Activated naive CD4-positive, alpha-beta T cell treated with anti-CD3 and anti-CD28 coated beads, Interleukin-2, amount 50 U/mL, for 24 hours (primary cell): ENCODE data around the gene TAGLN.

Experiments used
- H3K27ac Mint-ChIP-seq: one replicate; pipeline ENCODE4 v1.8.0; 2021; ENCODE audit warnings: mild to moderate bottlenecking, mixed read lengths
- H3K27me3 Mint-ChIP-seq: one replicate; pipeline ENCODE4 v1.8.0; 2021; ENCODE audit warnings: mixed read lengths
- H3K36me3 Mint-ChIP-seq: one replicate; pipeline ENCODE4 v1.8.0; 2021; ENCODE audit warnings: mixed read lengths
- H3K4me1 Mint-ChIP-seq: one replicate; pipeline ENCODE4 v1.8.0; 2021; ENCODE audit warnings: mixed read lengths
- H3K4me3 Mint-ChIP-seq: one replicate; pipeline ENCODE4 v1.8.0; 2021; ENCODE audit warnings: mild to moderate bottlenecking, mixed read lengths
- H3K9me3 Mint-ChIP-seq: one replicate; pipeline ENCODE4 v1.8.0; 2021; ENCODE audit warnings: mixed read lengths

TAGLN gene

GRCh38 chr11:117199053-117199915 is at the start of gene TAGLN:
Gene TAGLN, plus strand, starts transcription at chr11:117199370. Its CDS starts 3,644 bp downstream, at chr11:117203014.
- peaks cover 5% of the 10 kb centered on the region for H3K4me1 Mint-ChIP-seq
- no peaks in the 10 kb centered on the region for H3K9me3 Mint-ChIP-seq
- no peak within 1 kb of the TSS for H3K27ac Mint-ChIP-seq
- H3K36me3 Mint-ChIP-seq: peaks cover 4% of the 10 kb centered on the region
- H3K4me3 Mint-ChIP-seq: no peak within 1 kb of the TSS
- H3K27me3 Mint-ChIP-seq: no peaks in the 10 kb centered on the region

- H3K36me3 Mint-ChIP-seq: peaks cover 6% of the 10 kb centered on the region
- peaks cover 36% of the 10 kb centered on the region for H3K4me1 Mint-ChIP-seq
- H3K4me3 Mint-ChIP-seq: no peak overlapping the region
- H3K27ac Mint-ChIP-seq: no peak overlapping the region
- H3K27me3 Mint-ChIP-seq: no peaks in the 10 kb centered on the region
- no peaks in the 10 kb centered on the region for H3K9me3 Mint-ChIP-seq
Measured at GRCh38 chr11:117152066-117152465, 47.1 kb upstream of the TAGLN start.

GRCh38 chr11:117154468-117154867 is 44.7 kb upstream of the TAGLN start:
- Mint-ChIP-seq H3K27me3 (no peaks in the 10 kb centered on the region), H3K4me3 (no peak overlapping the region), H3K27ac (no peak overlapping the region), H3K9me3 (no peaks in the 10 kb centered on the region), H3K36me3 (peaks cover 7% of the 10 kb centered on the region), H3K4me1 (peaks cover 38% of the 10 kb centered on the region)

GRCh38 chr11:117157507-117157906 is 41.7 kb upstream of the TAGLN start:
- Mint-ChIP-seq H3K27me3 (no peaks in the 10 kb centered on the region), H3K9me3 (no peaks in the 10 kb centered on the region), H3K27ac (peak overlapping the region; percentile 35), H3K36me3 (peaks cover 2% of the 10 kb centered on the region), H3K4me1 (peaks cover 26% of the 10 kb centered on the region), H3K4me3 (no peak overlapping the region)

- H3K9me3 Mint-ChIP-seq: no peaks in the 10 kb centered on the region
- H3K27ac Mint-ChIP-seq: peak overlapping the region; percentile 55
- peaks cover 2% of the 10 kb centered on the region for H3K36me3 Mint-ChIP-seq
- H3K4me3 Mint-ChIP-seq: no peak overlapping the region
- H3K27me3 Mint-ChIP-seq: no peaks in the 10 kb centered on the region
- peaks cover 20% of the 10 kb centered on the region for H3K4me1 Mint-ChIP-seq
Measured at GRCh38 chr11:117159892-117160291, 39.3 kb upstream of the TAGLN start.

- no peaks in the 10 kb centered on the region for H3K9me3 Mint-ChIP-seq
- H3K4me1 Mint-ChIP-seq: peaks cover 23% of the 10 kb centered on the region
- H3K27me3 Mint-ChIP-seq: no peaks in the 10 kb centered on the region
- H3K27ac Mint-ChIP-seq: peak overlapping the region; percentile 43
- H3K36me3 Mint-ChIP-seq: peaks cover 5% of the 10 kb centered on the region
- no peak overlapping the region for H3K4me3 Mint-ChIP-seq
Measured at GRCh38 chr11:117160826-117161225, 38.3 kb upstream of the TAGLN start.

- peaks cover 3% of the 10 kb centered on the region for H3K36me3 Mint-ChIP-seq
- no peaks in the 10 kb centered on the region for H3K27me3 Mint-ChIP-seq
- H3K4me3 Mint-ChIP-seq: no peak overlapping the region
- H3K4me1 Mint-ChIP-seq: peaks cover 4% of the 10 kb centered on the region
- no peak overlapping the region for H3K27ac Mint-ChIP-seq
- H3K9me3 Mint-ChIP-seq: no peaks in the 10 kb centered on the region
Measured at GRCh38 chr11:117166491-117166890, 32.7 kb upstream of the TAGLN start.

GRCh38 chr11:117169736-117170135 is 29.4 kb upstream of the TAGLN start:
- no peak overlapping the region for H3K4me3 Mint-ChIP-seq
- peaks cover 3% of the 10 kb centered on the region for H3K36me3 Mint-ChIP-seq
- no peaks in the 10 kb centered on the region for H3K9me3 Mint-ChIP-seq
- peaks cover 19% of the 10 kb centered on the region for H3K4me1 Mint-ChIP-seq
- no peak overlapping the region for H3K27ac Mint-ChIP-seq
- no peaks in the 10 kb centered on the region for H3K27me3 Mint-ChIP-seq

- Mint-ChIP-seq H3K4me1 (peaks cover 19% of the 10 kb centered on the region), H3K9me3 (no peaks in the 10 kb centered on the region), H3K36me3 (peaks cover 3% of the 10 kb centered on the region), H3K4me3 (no peak overlapping the region), H3K27me3 (no peaks in the 10 kb centered on the region), H3K27ac (peak overlapping the region; percentile 23)
Measured at GRCh38 chr11:117170210-117170609, 29.0 kb upstream of the TAGLN start.

- no peaks in the 10 kb centered on the region for H3K9me3 Mint-ChIP-seq
- peak overlapping the region; percentile 51 for H3K27ac Mint-ChIP-seq
- H3K4me3 Mint-ChIP-seq: no peak overlapping the region
- H3K36me3 Mint-ChIP-seq: no peaks in the 10 kb centered on the region
- H3K27me3 Mint-ChIP-seq: no peaks in the 10 kb centered on the region
- H3K4me1 Mint-ChIP-seq: peaks cover 15% of the 10 kb centered on the region
Measured at GRCh38 chr11:117171007-117171403, 28.2 kb upstream of the TAGLN start.

- Mint-ChIP-seq H3K27ac (no peak overlapping the region), H3K36me3 (no peaks in the 10 kb centered on the region), H3K4me1 (peaks cover 15% of the 10 kb centered on the region), H3K9me3 (no peaks in the 10 kb centered on the region), H3K4me3 (no peak overlapping the region), H3K27me3 (no peaks in the 10 kb centered on the region)
Measured at GRCh38 chr11:117171404-117172061, 27.6 kb upstream of the TAGLN start.

- no peaks in the 10 kb centered on the region for H3K27me3 Mint-ChIP-seq
- peaks cover 19% of the 10 kb centered on the region for H3K4me1 Mint-ChIP-seq
- peak overlapping the region; percentile 41 for H3K27ac Mint-ChIP-seq
- H3K36me3 Mint-ChIP-seq: no peaks in the 10 kb centered on the region
- H3K9me3 Mint-ChIP-seq: no peaks in the 10 kb centered on the region
- H3K4me3 Mint-ChIP-seq: no peak overlapping the region
Measured at GRCh38 chr11:117172724-117173421, 26.3 kb upstream of the TAGLN start.

GRCh38 chr11:117175104-117175503 is 24.1 kb upstream of the TAGLN start:
- Mint-ChIP-seq H3K9me3 (no peaks in the 10 kb centered on the region), H3K36me3 (no peaks in the 10 kb centered on the region), H3K27ac (no peak overlapping the region), H3K4me1 (peaks cover 32% of the 10 kb centered on the region), H3K4me3 (no peak overlapping the region), H3K27me3 (no peaks in the 10 kb centered on the region)

- no peak overlapping the region for H3K27ac Mint-ChIP-seq
- H3K4me3 Mint-ChIP-seq: no peak overlapping the region
- H3K9me3 Mint-ChIP-seq: no peaks in the 10 kb centered on the region
- no peaks in the 10 kb centered on the region for H3K36me3 Mint-ChIP-seq
- H3K27me3 Mint-ChIP-seq: no peaks in the 10 kb centered on the region
- peaks cover 39% of the 10 kb centered on the region for H3K4me1 Mint-ChIP-seq
Measured at GRCh38 chr11:117175781-117176180, 23.4 kb upstream of the TAGLN start.

GRCh38 chr11:117176186-117176585 is 23.0 kb upstream of the TAGLN start:
- Mint-ChIP-seq H3K27me3 (no peaks in the 10 kb centered on the region), H3K27ac (no peak overlapping the region), H3K9me3 (no peaks in the 10 kb centered on the region), H3K4me3 (no peak overlapping the region), H3K36me3 (no peaks in the 10 kb centered on the region), H3K4me1 (peaks cover 43% of the 10 kb centered on the region)
